GM19324 (cell line): Measurements from ENCODE around the gene HRH1.
"Not testable (repeated sequence)": the region's sequence is repeated elsewhere in the genome, so short reads cannot be mapped to it uniquely, and the experiment has no call there.

Experiments
- ATAC-seq: cut with Tn5 transposase; IDR thresholded peaks from one replicate; pipeline ENCODE4 v1.9.1; 2021; ENCODE audit warnings: mild to moderate bottlenecking, moderate library complexity; ENCODE audit not compliant: unreplicated experiment, low FRiP score

The HRH1 gene

DNA sequence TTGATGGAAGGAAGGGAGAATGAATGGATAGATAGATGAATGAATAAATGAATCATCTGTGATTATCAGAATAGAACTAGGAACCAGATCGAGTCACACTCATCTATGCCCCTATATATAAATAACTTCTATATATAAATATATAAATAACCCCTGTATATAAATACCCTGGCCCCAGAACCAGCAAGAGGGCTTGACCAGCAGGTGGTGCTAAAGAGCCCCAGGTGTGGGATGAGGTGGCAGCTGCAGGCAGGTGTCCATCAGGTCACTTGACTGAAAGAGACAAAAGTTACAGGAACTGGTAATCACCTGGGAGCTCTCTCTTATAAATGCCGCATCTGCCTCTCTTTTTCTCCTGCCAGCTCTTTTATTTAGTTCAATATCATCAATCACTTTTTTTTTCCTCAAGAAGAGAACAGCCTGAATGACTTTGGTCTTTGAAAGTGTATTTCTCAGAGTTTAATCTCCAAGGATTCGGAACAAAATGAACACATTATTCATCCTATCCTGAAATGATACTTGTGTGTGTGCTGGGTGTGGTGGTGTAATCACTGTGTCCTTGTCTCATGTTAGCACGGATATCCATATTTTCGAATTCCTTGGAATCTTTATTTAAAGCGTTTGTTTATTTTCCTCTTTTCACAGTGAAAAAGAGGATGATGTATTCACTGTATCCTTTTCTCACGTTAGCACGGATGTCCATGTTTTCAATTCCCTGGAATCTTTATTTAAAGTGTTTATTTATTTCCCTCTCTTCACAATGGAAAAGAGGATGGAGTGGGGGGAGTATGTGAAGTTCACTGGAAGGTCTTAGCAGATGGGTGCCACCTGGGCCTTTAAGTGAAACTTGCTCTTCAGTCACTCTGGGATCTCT is 82.5 kb downstream of the HRH1 start:
- no peak for ATAC-seq

GRCh38 chr3:11238060-11238459 is 83.8 kb downstream of the HRH1 start:
- ATAC-seq: no peak

GRCh38 chr3:11238880-11239279 is 84.6 kb downstream of the HRH1 start:
- ATAC-seq: no peak

DNA sequence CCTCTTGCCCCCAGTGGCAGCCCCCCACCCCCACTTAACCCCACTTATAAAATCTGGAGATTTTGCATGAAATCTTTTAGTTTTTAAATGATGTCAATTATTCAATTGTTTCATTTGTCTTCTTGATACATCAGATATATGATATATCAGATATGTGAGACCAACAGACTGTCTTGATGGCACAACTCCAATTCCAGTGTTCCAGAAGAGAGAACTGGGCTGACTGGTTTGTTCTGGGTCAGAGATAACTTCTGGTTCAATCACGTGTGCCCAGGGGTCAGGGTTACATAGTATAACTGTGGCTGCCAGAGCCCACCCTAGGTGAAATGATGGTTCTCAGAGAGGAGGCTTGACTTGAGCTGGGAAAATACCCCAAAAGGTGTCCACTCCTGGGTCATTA is 85.5 kb downstream of the HRH1 start:
- no peak for ATAC-seq

DNA sequence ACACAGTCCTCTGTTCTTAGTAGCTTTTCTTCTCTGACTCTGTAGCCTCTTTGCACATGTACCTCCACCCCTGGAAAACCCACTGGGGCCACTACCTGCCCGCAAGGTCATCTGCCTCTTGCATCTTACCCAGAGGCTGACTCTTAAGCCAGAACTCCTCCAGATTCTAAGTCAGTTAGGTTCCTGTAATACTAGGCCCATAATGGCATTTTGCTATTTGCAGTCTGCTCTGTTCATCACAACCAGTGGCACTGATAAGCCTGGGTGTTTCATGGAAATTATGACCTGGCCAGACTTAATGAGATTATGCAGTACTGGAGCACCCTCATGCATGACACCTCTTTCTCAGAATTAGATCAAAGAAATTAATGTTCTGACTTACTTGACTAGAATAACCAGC is 86.2 kb downstream of the HRH1 start:
- no peak for ATAC-seq

DNA sequence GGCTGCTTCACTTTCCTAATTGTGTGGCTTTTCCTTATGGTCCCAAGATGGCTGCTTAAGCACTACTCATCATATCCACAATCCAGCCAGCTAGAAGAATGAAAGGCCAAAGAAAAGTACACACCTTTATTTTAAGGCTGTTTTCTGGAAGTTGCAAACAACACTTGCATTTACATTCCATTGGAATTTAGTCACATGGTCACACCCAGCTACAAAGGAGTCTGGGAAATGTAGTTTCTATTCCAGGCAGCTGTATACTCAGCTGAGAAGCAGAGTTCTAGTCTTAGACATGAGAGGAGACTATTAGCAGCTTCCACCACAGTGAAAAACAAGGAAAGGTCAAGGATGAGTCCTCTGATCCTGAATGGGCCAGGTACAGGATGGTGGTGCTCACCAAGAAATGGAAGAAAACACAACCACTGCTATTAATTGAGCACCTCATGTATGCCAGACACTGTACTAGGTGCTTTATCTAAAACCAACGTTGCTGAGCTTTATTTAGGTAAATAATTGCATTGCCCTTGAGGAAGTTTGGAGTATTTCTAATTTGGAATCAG is 89.9 kb downstream of the HRH1 start:
- no peak for ATAC-seq

DNA sequence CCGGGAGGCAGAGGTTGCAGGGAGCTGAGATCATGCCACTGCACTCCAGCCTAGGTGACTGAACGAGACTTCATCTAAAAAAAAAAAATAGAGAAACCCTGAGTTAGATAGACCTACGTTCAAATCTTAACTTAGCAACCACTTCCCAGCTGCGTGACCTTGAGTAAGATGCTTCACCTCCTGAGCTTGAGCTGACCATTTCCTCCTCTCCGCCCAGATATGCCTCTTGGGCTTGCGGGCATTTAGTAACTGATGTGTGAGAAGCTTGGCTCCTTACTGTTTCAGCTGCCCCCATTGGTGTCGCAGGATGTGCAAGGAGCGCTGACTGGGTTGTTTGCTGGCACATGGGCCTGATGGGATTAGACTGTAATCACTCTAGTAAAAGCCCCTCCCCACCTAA is 91.0 kb downstream of the HRH1 start:
- ATAC-seq: no peak

DNA sequence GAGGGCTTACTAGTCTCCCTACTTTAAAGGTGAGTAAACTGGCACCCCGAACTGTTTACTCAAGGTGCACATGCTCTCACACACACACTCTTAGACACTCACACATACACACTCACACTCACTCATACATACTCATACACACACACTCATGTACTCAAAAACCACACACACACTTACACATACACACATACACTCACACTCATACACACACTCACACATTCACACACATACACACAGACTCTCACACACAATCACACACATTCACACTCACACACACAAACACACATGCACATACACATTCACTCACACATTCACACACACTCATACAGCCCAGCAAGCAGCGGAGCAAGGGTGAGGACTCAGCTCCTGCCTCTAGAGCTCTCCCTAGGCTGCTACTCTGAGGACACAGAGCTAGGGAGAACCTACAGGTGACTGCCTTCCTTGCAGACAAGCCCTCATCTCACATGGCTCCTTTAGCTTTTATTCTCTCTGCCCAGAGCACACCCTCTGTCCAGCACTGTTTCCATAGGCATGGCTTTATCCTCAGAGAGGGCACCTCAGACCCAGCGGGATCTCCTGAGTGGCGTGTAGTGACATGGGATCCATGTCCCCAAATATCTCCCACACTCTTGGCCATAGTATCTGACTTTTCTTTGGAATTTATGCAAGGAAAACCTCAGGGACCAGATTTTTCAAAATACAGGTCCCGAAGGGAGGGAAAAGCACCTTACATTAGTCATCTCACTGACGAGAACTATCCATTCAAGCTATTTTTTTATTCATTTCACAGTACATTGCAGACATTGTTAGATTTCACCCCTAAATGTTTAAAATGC is 91.8 kb downstream of the HRH1 start:
- ATAC-seq: no peak

GRCh38 chr3:11246663-11246970 is 92.3 kb downstream of the HRH1 start:
- ATAC-seq: no peak

DNA sequence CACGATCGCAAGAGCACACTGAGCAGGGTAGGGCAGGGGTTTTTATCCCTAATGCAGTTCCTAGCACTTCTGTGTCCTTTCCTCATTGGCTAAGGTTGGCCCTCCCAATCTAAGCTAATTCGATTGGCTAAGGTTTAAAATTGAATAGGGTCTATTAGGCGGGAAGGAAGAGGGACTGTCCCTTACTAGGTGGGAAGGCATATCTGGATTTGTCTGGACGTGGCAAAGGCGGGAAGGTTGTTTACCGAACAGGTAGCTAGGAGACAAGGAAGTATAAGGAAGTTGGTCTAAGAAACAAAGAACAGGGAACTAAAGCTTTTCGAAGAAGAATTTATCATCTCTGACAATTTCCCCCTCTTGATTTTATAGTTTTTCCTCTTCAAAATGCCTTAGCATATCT is 93.1 kb downstream of the HRH1 start:
- ATAC-seq: no peak

- ATAC-seq: no peak
Observed at GRCh38 chr3:11248596-11248995, 94.3 kb downstream of the HRH1 start.

DNA sequence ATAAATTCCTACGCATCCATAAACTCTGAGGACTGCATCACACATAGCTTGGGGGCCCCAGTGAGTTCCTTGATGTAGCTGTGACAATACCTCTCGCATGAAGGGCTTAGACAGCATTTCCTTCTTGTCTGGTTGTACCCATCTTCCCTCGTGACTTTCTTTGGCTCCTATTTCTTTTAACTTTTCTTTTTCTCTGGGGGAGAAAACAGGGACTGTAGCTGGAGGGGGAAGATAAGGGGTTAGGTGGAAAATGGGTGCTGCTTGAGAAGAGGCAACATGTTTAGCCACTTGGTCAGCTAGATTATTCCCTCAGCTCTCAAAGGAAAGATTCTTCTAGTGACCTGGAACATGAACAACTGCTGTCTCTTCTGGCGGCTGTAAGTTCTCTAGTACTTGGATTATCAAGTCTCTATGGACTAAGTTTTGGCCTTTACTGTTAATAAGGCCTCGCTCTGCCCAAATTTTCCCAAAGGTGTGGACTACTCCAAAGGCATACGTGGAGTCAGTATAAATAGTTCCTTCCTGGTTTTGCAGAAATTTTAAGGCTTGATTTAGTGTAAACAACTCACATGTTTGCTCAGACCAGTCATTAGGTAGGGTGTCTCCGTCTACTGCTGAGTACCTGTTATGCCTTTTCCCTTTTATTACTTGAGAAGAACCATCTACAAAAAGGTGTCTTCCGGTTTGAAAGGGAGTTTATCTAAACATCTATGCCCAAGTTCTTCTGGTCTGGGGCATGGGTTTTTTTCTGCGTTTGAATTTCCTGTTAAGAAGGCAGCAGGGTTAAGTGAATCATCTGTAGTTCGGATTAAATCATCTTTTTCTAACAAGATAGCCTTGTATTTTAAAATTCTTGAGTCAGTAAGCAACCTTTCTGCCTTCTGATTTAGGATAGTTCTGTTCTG is 96.9 kb downstream of the HRH1 start:
- no peak for ATAC-seq

GRCh38 chr3:11251807-11252176 is 97.5 kb downstream of the HRH1 start:
- no peak for ATAC-seq

- ATAC-seq: no peak
Observed at GRCh38 chr3:11254876-11255275, 100.6 kb downstream of the HRH1 start.

DNA sequence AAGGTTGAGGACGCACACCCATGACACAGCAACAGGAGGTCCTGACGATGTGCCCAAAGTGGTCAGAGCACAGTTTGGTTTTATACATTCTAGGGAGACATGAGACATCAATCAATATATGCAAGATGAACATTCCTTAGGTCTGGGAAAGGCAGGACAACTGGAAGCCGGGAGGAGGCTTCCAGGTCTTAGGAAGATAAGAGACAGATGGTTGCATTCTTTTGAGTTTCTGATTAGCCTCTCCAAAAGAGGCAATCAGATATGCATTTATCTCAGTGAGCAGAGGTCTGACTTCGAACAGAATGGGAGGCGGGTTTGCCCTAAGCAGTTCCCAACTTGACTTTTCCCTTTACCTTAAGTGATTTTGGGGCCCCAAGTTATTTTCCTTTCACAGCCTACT is 101.2 kb downstream of the HRH1 start:
- ATAC-seq: not testable (repeated sequence)

GRCh38 chr3:11258958-11259357 is 104.7 kb downstream of the HRH1 start:
- no peak for ATAC-seq

DNA sequence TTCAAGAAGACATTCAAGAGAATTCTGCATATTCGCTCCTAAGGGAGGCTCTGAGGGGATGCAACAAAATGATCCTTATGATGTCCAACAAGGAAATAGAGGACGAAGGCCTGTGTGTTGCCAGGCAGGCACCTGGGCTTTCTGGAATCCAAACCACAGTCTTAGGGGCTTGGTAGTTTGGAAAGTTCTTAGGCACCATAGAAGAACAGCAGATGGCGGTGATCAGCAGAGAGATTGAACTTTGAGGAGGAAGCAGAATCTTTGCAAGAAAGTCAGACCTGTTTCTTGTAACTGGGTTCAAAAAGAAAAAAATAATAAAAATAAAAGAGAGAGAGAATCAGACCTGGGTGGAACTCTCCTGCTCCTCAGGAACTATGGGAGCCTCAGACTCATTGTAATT is 106.2 kb downstream of the HRH1 start:
- no peak for ATAC-seq

GRCh38 chr3:11269007-11269406 is 114.7 kb downstream of the HRH1 start:
- no peak for ATAC-seq

- ATAC-seq: peak; percentile 95
Observed at GRCh38 chr3:11271986-11272904, 118.0 kb downstream of the HRH1 start, which contains the start of gene ATG7. Gene ATG7, plus strand, starts transcription at chr3:11272397. Its CDS starts 26,299 bp downstream, at chr3:11298696.
